ENCODE data around the gene HOOK2. TPM values are rescaled to one million over a fixed set of nuclear protein-coding genes. Genes with fewer than 3 reads are reported as not detected.

The HOOK2 gene
- total RNA-seq, 1 experiment from 2014 or later: 96.3 TPM

DNA sequence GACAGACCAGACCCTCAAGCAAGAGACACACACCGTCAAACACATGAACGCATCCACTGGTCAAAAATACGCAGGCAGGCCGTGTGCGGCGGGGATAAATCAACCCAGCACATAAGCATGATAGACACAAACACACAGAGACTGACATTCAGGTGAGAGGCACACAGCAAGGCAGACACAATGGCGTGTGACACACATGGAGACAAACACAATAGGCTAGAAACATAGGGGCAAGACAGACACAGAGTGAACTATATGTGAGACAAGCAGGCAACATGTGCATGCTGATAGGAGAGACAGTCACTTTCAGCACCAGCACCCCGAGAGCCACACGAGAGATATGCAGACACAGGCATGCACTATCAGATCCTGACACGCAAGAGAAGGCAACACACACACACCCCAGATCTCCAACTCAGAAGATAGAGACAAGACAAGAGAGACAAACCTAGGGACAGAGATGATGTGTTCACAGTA lies 9.1 kb upstream of the HOOK2 start:
- DNase-seq (ENCODE audit: low read depth, low spot score) (no peak), ATAC-seq (no peak)
- no peak for TF ChIP-seq CEBPB (IDR thresholded peaks at IDR 0.05; ENCODE audit: low read depth)
- no peak for TF ChIP-seq ZFX (IDR thresholded peaks at IDR 0.05)
- no peak for TF ChIP-seq YY1 (IDR thresholded peaks at IDR 0.05; ENCODE audit: extremely low read depth, insufficient replicate concordance, low read depth, low read length)
- no peak for TF ChIP-seq SRF (IDR thresholded peaks at IDR 0.05; ENCODE audit: low read depth)
- no peak for TF ChIP-seq RAD21 (IDR thresholded peaks at IDR 0.05; ENCODE audit: low read depth)
- TF ChIP-seq, protein P1, sequence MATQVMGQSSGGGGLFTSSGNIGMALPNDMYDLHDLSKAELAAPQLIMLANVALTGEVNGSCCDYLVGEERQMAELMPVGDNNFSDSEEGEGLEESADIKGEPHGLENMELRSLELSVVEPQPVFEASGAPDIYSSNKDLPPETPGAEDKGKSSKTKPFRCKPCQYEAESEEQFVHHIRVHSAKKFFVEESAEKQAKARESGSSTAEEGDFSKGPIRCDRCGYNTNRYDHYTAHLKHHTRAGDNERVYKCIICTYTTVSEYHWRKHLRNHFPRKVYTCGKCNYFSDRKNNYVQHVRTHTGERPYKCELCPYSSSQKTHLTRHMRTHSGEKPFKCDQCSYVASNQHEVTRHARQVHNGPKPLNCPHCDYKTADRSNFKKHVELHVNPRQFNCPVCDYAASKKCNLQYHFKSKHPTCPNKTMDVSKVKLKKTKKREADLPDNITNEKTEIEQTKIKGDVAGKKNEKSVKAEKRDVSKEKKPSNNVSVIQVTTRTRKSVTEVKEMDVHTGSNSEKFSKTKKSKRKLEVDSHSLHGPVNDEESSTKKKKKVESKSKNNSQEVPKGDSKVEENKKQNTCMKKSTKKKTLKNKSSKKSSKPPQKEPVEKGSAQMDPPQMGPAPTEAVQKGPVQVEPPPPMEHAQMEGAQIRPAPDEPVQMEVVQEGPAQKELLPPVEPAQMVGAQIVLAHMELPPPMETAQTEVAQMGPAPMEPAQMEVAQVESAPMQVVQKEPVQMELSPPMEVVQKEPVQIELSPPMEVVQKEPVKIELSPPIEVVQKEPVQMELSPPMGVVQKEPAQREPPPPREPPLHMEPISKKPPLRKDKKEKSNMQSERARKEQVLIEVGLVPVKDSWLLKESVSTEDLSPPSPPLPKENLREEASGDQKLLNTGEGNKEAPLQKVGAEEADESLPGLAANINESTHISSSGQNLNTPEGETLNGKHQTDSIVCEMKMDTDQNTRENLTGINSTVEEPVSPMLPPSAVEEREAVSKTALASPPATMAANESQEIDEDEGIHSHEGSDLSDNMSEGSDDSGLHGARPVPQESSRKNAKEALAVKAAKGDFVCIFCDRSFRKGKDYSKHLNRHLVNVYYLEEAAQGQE (IDR thresholded peaks at IDR 0.05; ENCODE audit: low read depth): no peak
- TF ChIP-seq ZNF274 (IDR thresholded peaks at IDR 0.05; ENCODE audit: low read depth, low read length): no peak
- H4K20me1 ChIP-seq (ENCODE audit: insufficient read depth): no peaks in the 10 kb centered on the region
- no peak overlapping the region for H2AFZ ChIP-seq (ENCODE audit: low read depth, low read length, poor library complexity, severe bottlenecking)
- H3K4me1 ChIP-seq (ENCODE audit: control insufficient read depth in 1 of 2, insufficient read depth in 2 of 2, low read length in 2 of 2): peaks cover 78 to 90% of the 10 kb centered on the region in 2 experiments
- ChIA-PET CTCF (no interaction called here), RAD21 (ENCODE audit: low non-redundant PET in 1 of 2, low total read pairs in 2 of 2, uncharacterized antibody in 2 of 2, unreplicated experiment in 2 of 2) (no interaction called here), POLR2A (no interaction called here)
- no peaks in the 10 kb centered on the region for H3K36me3 ChIP-seq (ENCODE audit: control insufficient read depth in 1 of 2, insufficient read depth in 2 of 2, low read length in 2 of 2)
- no peaks in the 10 kb centered on the region for H3K79me2 ChIP-seq (ENCODE audit: insufficient read depth, low read length)
- no TSS peak for BruUV-seq (replicated peaks)
- H3K4me3 ChIP-seq (replicated peaks in 1 of 2; ENCODE audit: low read depth in 1 of 2, low read length in 2 of 2): no peak overlapping the region
- no peaks in the 10 kb centered on the region for H3K9me3 ChIP-seq (ENCODE audit: control insufficient read depth in 1 of 2, insufficient read depth in 1 of 2, low read depth in 1 of 2, low read length in 2 of 2)
- peak overlapping the region; percentile 89 for H3K27ac ChIP-seq (ENCODE audit: low read depth, low read length)
- H3K4me2 ChIP-seq (ENCODE audit: low read length): peak overlapping the region; percentile 98
- peak overlapping the region; percentile 69 for H3K9ac ChIP-seq (ENCODE audit: low read length)
- intact Hi-C loops (cut with micrococcal nuclease): no loop called here
- no peaks in the 10 kb centered on the region for H3K9me2 ChIP-seq (ENCODE audit: insufficient read depth)
- H3K27me3 ChIP-seq (ENCODE audit: insufficient read depth, low read length): no peaks in the 10 kb centered on the region

Data from HCT116 (cell line).